Erythroblast (primary cell): ENCODE data around the gene IFITM1.

Source experiments
- GATA1 ChIP-seq: IDR thresholded peaks from 2 replicates; pipeline ENCODE4 v1.6.1; 2011; ENCODE audit warnings: low read depth, mild to moderate bottlenecking, control low read depth, low read length, moderate library complexity
- POLR2A ChIP-seq: IDR thresholded peaks from 2 replicates; pipeline ENCODE4 v1.6.1; 2011; ENCODE audit warnings: mild to moderate bottlenecking, low read length

DNA sequence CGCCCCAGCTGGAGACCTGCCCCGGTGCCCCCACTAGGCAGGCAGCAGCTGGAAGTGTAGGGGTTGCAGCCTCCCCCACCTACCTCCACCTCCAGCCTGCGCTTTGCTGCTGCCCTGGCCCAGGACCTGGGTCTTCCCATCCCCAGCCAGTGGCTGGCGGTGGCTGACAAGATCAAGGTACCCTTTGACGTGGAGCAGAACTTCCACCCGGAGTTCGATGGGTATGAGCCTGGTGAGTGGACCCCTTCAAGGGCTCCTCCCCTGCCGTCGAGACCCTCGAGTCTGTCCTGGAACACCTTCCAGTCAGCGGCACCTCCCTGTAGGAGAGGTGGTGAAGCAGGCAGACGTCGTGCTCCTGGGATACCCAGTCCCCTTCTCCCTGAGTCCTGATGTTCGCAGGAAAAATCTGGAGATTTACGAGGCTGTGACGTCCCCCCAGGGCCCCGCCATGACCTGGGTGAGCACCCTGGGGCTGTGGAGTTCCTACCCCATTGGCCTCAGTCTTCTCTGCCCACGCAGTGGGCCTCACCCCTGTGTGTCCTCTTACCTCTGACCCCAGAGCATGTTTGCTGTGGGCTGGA is 20.5 kb upstream of the IFITM1 start:
- no peak for TF ChIP-seq POLR2A
- no peak for TF ChIP-seq GATA1
